DND-41 (cell line): ENCODE results near the gene ABCC10.
"Not testable (repeated sequence)": the region's sequence is repeated elsewhere in the genome, so short reads cannot be mapped to it uniquely, and the experiment has no call there.

Experiments
- ATAC-seq: fragments of 200-7000 bp; cut with Tn5 transposase; 3 replicates; pipeline ENCODE4 v1.9.1; 2021; ENCODE audit warnings: low read depth; ENCODE audit not compliant: insufficient read depth
- DNase-seq: peaks from one replicate; pipeline ENCODE4 v3.0.0-alpha.2; 2020
- H2AFZ ChIP-seq: 2 replicates; pipeline ENCODE4 v1.6.0; 2012; ENCODE audit warnings: low read depth, low read length
- H3K27ac ChIP-seq: 2 replicates; pipeline ENCODE4 v1.5.1; 2012; ENCODE audit warnings: low read length, inconsistent platforms
- H3K27me3 ChIP-seq: fragments of 200-600 bp; sonication (generic); 2 replicates; pipeline ENCODE4 v1.6.0; 2012; ENCODE audit warnings: low read length, mild to moderate bottlenecking, inconsistent platforms; ENCODE audit not compliant: insufficient read depth, poor library complexity
- H3K36me3 ChIP-seq: 2 replicates; pipeline ENCODE4 v1.5.1; 2012; ENCODE audit warnings: low read length, inconsistent platforms; ENCODE audit not compliant: insufficient read depth
- H3K4me1 ChIP-seq: 2 replicates; pipeline ENCODE4 v1.5.1; 2012; ENCODE audit warnings: mild to moderate bottlenecking, low read length; ENCODE audit not compliant: insufficient read depth
- H3K4me2 ChIP-seq: 2 replicates; pipeline ENCODE4 v1.6.0; 2012; ENCODE audit warnings: mild to moderate bottlenecking, moderate library complexity, low read length, inconsistent platforms; ENCODE audit not compliant: insufficient read depth
- H3K4me3 ChIP-seq, 2 experiments: fragments of 200-600 bp in 1 of 2; shearing (Covaris generic) in 1 of 2; 2 replicates each; pipeline ENCODE4 v1.5.1; 2012 to 2016; ENCODE audit warnings: inconsistent platforms in 2 of 2, low read length in 2 of 2, mild to moderate bottlenecking in 2 of 2, low read depth in 1 of 2, moderate library complexity in 1 of 2
- H3K79me2 ChIP-seq: 2 replicates; pipeline ENCODE4 v1.6.0; 2012; ENCODE audit warnings: low read length, inconsistent platforms; ENCODE audit not compliant: insufficient read depth
- H3K9ac ChIP-seq: 2 replicates; pipeline ENCODE4 v1.6.0; 2012; ENCODE audit warnings: low read depth, mild to moderate bottlenecking, inconsistent platforms, low read length, moderate library complexity
- H3K9me3 ChIP-seq: 2 replicates; pipeline ENCODE4 v1.5.1; 2012; ENCODE audit warnings: low read length, moderate library complexity, mild to moderate bottlenecking, inconsistent platforms; ENCODE audit not compliant: insufficient read depth, severe bottlenecking
- H4K20me1 ChIP-seq: 2 replicates; pipeline ENCODE4 v1.6.0; 2012; ENCODE audit warnings: low read length; ENCODE audit not compliant: insufficient read depth
- CTCF ChIP-seq: IDR thresholded peaks from 2 replicates; pipeline ENCODE4 v1.5.1; 2012; ENCODE audit warnings: borderline replicate concordance, low read length, moderate library complexity, mild to moderate bottlenecking; ENCODE audit not compliant: poor library complexity, severe bottlenecking; ENCODE audit errors: extremely low read depth
- EZH2 ChIP-seq: IDR thresholded peaks from 3 replicates; pipeline ENCODE4 v1.6.1; 2012; ENCODE audit warnings: borderline replicate concordance, low read depth, mild to moderate bottlenecking, moderate library complexity, low read length, inconsistent platforms; ENCODE audit not compliant: severe bottlenecking

The ABCC10 gene

GRCh38 chr6:43391440-43392031, 35.8 kb upstream of the ABCC10 start:
- Histone ChIP-seq H3K4me1 (peaks cover 12% of the 10 kb centered on the region; the same call in 1 of the 2 replicates), H2AFZ (no peak overlapping the region), H3K79me2 (no peaks in the 10 kb centered on the region), H3K4me3 (no peak overlapping the region), H3K4me2 (no peak overlapping the region), H3K9me3 (no peaks in the 10 kb centered on the region), H3K9ac (no peak overlapping the region), H3K36me3 (no peaks in the 10 kb centered on the region), H3K27ac (no peak overlapping the region), H3K27me3 (peaks cover 35% of the 10 kb centered on the region), H4K20me1 (no peaks in the 10 kb centered on the region; the same call in 1 of the 2 replicates)
- DNase-seq (peak; percentile 47), ATAC-seq (peak; percentile 78)
- TF ChIP-seq EZH2: no peak
- TF ChIP-seq CTCF: no peak

GRCh38 chr6:43393133-43393532, 34.2 kb upstream of the ABCC10 start:
- H2AFZ ChIP-seq: not testable (repeated sequence)

GRCh38 chr6:43393602-43394001, 33.7 kb upstream of the ABCC10 start:
- Histone ChIP-seq H3K4me1 (peaks cover 12% of the 10 kb centered on the region; the same call in 1 of the 2 replicates), H3K36me3 (no peaks in the 10 kb centered on the region), H3K4me3 (no peak overlapping the region), H3K9ac (no peak overlapping the region), H3K27me3 (peaks cover 35% of the 10 kb centered on the region), H3K4me2 (no peak overlapping the region), H3K79me2 (no peaks in the 10 kb centered on the region), H3K27ac (no peak overlapping the region), H4K20me1 (no peaks in the 10 kb centered on the region; the same call in 1 of the 2 replicates), H3K9me3 (no peaks in the 10 kb centered on the region), H2AFZ (no peak overlapping the region)
- TF ChIP-seq EZH2 (no peak), CTCF (no peak)
- ATAC-seq (no peak), DNase-seq (no peak)

More at GRCh38 chr6:43393133-43393532, 34.2 kb upstream of the ABCC10 start:
- not testable (repeated sequence) for H3K9me3 ChIP-seq, H3K79me2 ChIP-seq, H3K36me3 ChIP-seq, ATAC-seq, H3K4me3 ChIP-seq, H3K9ac ChIP-seq, H3K27ac ChIP-seq, H3K4me2 ChIP-seq, H4K20me1 ChIP-seq, DNase-seq
- H3K4me1 ChIP-seq: peaks cover 12% of the 10 kb centered on the region; the same call in 1 of the 2 replicates
- H3K27me3 ChIP-seq: peaks cover 35% of the 10 kb centered on the region

- TF ChIP-seq CTCF (no peak), EZH2 (no peak)
These were observed 32.4 kb upstream of the ABCC10 start for GRCh38 chr6:43394982-43395381.

More at GRCh38 chr6:43394982-43395381, 32.4 kb upstream of the ABCC10 start:
- no peak overlapping the region for H2AFZ ChIP-seq
- DNase-seq: no peak
- no peak overlapping the region for H3K4me2 ChIP-seq
- H3K4me1 ChIP-seq: peaks cover 12% of the 10 kb centered on the region; the same call in 1 of the 2 replicates
- H3K4me3 ChIP-seq: no peak overlapping the region
- H3K27me3 ChIP-seq: peaks cover 38% of the 10 kb centered on the region
- no peaks in the 10 kb centered on the region for H3K9me3 ChIP-seq
- H3K27ac ChIP-seq: no peak overlapping the region
- no peaks in the 10 kb centered on the region for H3K36me3 ChIP-seq
- H4K20me1 ChIP-seq: no peaks in the 10 kb centered on the region; the same call in 1 of the 2 replicates
- no peak overlapping the region for H3K9ac ChIP-seq
- no peak for ATAC-seq
- H3K79me2 ChIP-seq: no peaks in the 10 kb centered on the region
